NCI-H82 treated with DMSO at 0.1 percent for 48 hours (cell line): ENCODE data around the gene GRIA1.

Experiments used
- DNase-seq: peaks from one replicate; lab custom pipeline; 2025; ENCODE audit not compliant: unreplicated experiment; lab: John Stamatoyannopoulos, UW

The GRIA1 gene

GRCh38 chr5:153770066-153770465 is 279.6 kb downstream of the GRIA1 start:
- DNase-seq: no peak

GRCh38 chr5:153774686-153775085 is 284.2 kb downstream of the GRIA1 start:
- DNase-seq: no peak

GRCh38 chr5:153775923-153776322 is 285.5 kb downstream of the GRIA1 start:
- DNase-seq: no peak

GRCh38 chr5:153777681-153778581 is 287.5 kb downstream of the GRIA1 start:
- no peak for DNase-seq

- DNase-seq: no peak
Measured at GRCh38 chr5:153779836-153780235, 289.4 kb downstream of the GRIA1 start.

- DNase-seq: no peak
Measured at GRCh38 chr5:153780876-153781705, 290.6 kb downstream of the GRIA1 start.

GRCh38 chr5:153782589-153783361 is 292.3 kb downstream of the GRIA1 start:
- DNase-seq: no peak

- DNase-seq: no peak
Measured at GRCh38 chr5:153783362-153783658, 292.8 kb downstream of the GRIA1 start.

- DNase-seq: no peak
Measured at GRCh38 chr5:153784277-153784676, 293.8 kb downstream of the GRIA1 start.

- DNase-seq: no peak
Measured at GRCh38 chr5:153791339-153791738, 300.9 kb downstream of the GRIA1 start.

- no peak for DNase-seq
Measured at GRCh38 chr5:153792305-153792704, 301.8 kb downstream of the GRIA1 start.

- no peak for DNase-seq
Measured at GRCh38 chr5:153793699-153794098, 303.2 kb downstream of the GRIA1 start.

- no peak for DNase-seq
Measured at GRCh38 chr5:153794327-153794726, 303.9 kb downstream of the GRIA1 start.

- DNase-seq: no peak
Measured at GRCh38 chr5:153796527-153796926, 306.1 kb downstream of the GRIA1 start.

- DNase-seq: no peak
Measured at GRCh38 chr5:153797484-153797883, 307.0 kb downstream of the GRIA1 start.

GRCh38 chr5:153798830-153799229 is 308.4 kb downstream of the GRIA1 start:
- no peak for DNase-seq

GRCh38 chr5:153799466-153799865 is 309.0 kb downstream of the GRIA1 start:
- DNase-seq: no peak

GRCh38 chr5:153802050-153802821 is 311.8 kb downstream of the GRIA1 start:
- DNase-seq: no peak

GRCh38 chr5:153807801-153808200 is 317.3 kb downstream of the GRIA1 start:
- no peak for DNase-seq

GRCh38 chr5:153809166-153809565 is 318.7 kb downstream of the GRIA1 start:
- DNase-seq: no peak

GRCh38 chr5:153813901-153814300 is 323.4 kb downstream of the GRIA1 start:
- no peak for DNase-seq
